Neural cell (in vitro differentiated cells): ENCODE data around the gene ATP12A. TPM values are rescaled to one million over a fixed set of nuclear protein-coding genes. Genes with fewer than 3 reads are reported as not detected.

Source experiments
- H2AFZ ChIP-seq: fragments of 200-600, 300-800 bp; sonication (generic), shearing (Covaris generic); 2 replicates; pipeline ENCODE4 v1.6.0; 2014; ENCODE audit warnings: low read depth, mild to moderate bottlenecking, antibody characterized with exemption, low read length, moderate library complexity
- H3F3A ChIP-seq: fragments of 200-600 bp; shearing (Covaris generic); 2 replicates; pipeline ENCODE4 v1.6.1; 2016; ENCODE audit warnings: mild to moderate bottlenecking, moderate library complexity, mixed read lengths, antibody characterized with exemption, low read length; ENCODE audit not compliant: insufficient read depth, poor library complexity, severe bottlenecking
- H3K27ac ChIP-seq: fragments of 200-600, 300-800 bp; sonication (generic), shearing (Covaris generic); 2 replicates; pipeline ENCODE4 v1.5.1; 2014; ENCODE audit warnings: mild to moderate bottlenecking, low read length, moderate library complexity
- H3K27me3 ChIP-seq: fragments of 300-800, 200-600 bp; sonication (generic), shearing (Covaris generic); 2 replicates; pipeline ENCODE4 v1.6.0; 2014; ENCODE audit warnings: mild to moderate bottlenecking, low read depth, low read length, moderate library complexity; ENCODE audit not compliant: insufficient read depth
- H3K36me3 ChIP-seq: fragments of 300-800, 200-600 bp; sonication (generic), shearing (Covaris generic); 2 replicates; pipeline ENCODE4 v1.5.1; 2014; ENCODE audit warnings: mild to moderate bottlenecking, antibody characterized with exemption, low read length, moderate library complexity; ENCODE audit not compliant: insufficient read depth
- H3K4me2 ChIP-seq: fragments of 300-800, 200-600 bp; sonication (generic), shearing (Covaris generic); 2 replicates; pipeline ENCODE4 v1.6.0; 2014; ENCODE audit warnings: mild to moderate bottlenecking, low read length
- H3K4me3 ChIP-seq: fragments of 300-800, 200-600 bp; sonication (generic), shearing (Covaris generic); 2 replicates; pipeline ENCODE4 v1.5.1; 2014; ENCODE audit warnings: mild to moderate bottlenecking, low read length, moderate library complexity
- H3K79me2 ChIP-seq: fragments of 200-600 bp; shearing (Covaris generic); replicated peaks from 2 replicates; pipeline ENCODE4 v1.6.0; 2014; ENCODE audit warnings: mild to moderate bottlenecking, low read length, moderate library complexity; ENCODE audit not compliant: insufficient read depth
- H3K9ac ChIP-seq: fragments of 300-800, 200-600 bp; sonication (generic), shearing (Covaris generic); 2 replicates; pipeline ENCODE4 v1.6.1; 2016; ENCODE audit warnings: mild to moderate bottlenecking, low read length, mixed read lengths
- H3K9me2 ChIP-seq: fragments of 200-600 bp; shearing (Covaris generic); 2 replicates; pipeline ENCODE4 v1.6.1; 2016; ENCODE audit warnings: mild to moderate bottlenecking, low read length, mixed read lengths; ENCODE audit not compliant: insufficient read depth
- H3K9me3 ChIP-seq: fragments of 200-600, 300-800 bp; sonication (generic), shearing (Covaris generic); 2 replicates; pipeline ENCODE4 v1.6.1; 2016; ENCODE audit warnings: mild to moderate bottlenecking, mixed run types, low read length, moderate library complexity, mixed read lengths
- H4K20me1 ChIP-seq: fragments of 200-600 bp; shearing (Covaris generic); 2 replicates; pipeline ENCODE4 v1.6.1; 2016; ENCODE audit warnings: mild to moderate bottlenecking, mixed run types; ENCODE audit not compliant: insufficient read depth
- EP300 ChIP-seq: fragments of 450-650 bp; conservative IDR thresholded peaks from 2 replicates; pipeline ENCODE4 v1.6.1; 2014; ENCODE audit warnings: antibody characterized with exemption, mild to moderate bottlenecking, moderate library complexity; ENCODE audit not compliant: poor library complexity, severe bottlenecking
- EZH2 ChIP-seq: fragments of 200-600, 300-800 bp; shearing (Covaris generic), sonication (generic); IDR thresholded peaks from 2 replicates; pipeline ENCODE4 v1.6.1; 2014; ENCODE audit warnings: antibody characterized with exemption, low read length, borderline replicate concordance, mild to moderate bottlenecking; ENCODE audit not compliant: insufficient read depth, poor library complexity, severe bottlenecking
- MXI1 ChIP-seq: fragments of 450-650 bp; conservative IDR thresholded peaks from 2 replicates; pipeline ENCODE4 v1.6.1; 2014; ENCODE audit warnings: antibody characterized with exemption, mild to moderate bottlenecking; ENCODE audit not compliant: poor library complexity, severe bottlenecking
- POLR2AphosphoS5 ChIP-seq: IDR thresholded peaks from 2 replicates; pipeline ENCODE4 v1.6.1; 2012
- RAD21 ChIP-seq: fragments of 450-650 bp; conservative IDR thresholded peaks from 2 replicates; pipeline ENCODE4 v1.6.1; 2014; ENCODE audit warnings: antibody characterized with exemption, mild to moderate bottlenecking, moderate library complexity
- REST ChIP-seq: IDR thresholded peaks from 2 replicates; pipeline ENCODE4 v1.6.1; 2012; ENCODE audit warnings: borderline replicate concordance
- SMC3 ChIP-seq: fragments of 450-650 bp; conservative IDR thresholded peaks from 2 replicates; pipeline ENCODE4 v1.6.1; 2014; ENCODE audit warnings: antibody characterized with exemption, mild to moderate bottlenecking, moderate library complexity; ENCODE audit not compliant: poor library complexity
- TAF1 ChIP-seq: IDR thresholded peaks from 2 replicates; pipeline ENCODE4 v1.6.1; 2012; ENCODE audit warnings: low read depth
- polyA plus RNA-seq: library from polyadenylated mRNA; depleted of rRNA; stranded (reverse); fragments of >200 nt; gene quantifications from 2 replicates; pipeline ENCODE4 v1.2.3, GENCODE V29; 2014
- TF ChIP-seq, protein P1 (sequence below): fragments of 450-650 bp; IDR thresholded peaks from 2 replicates; pipeline ENCODE4 v1.5.1; 2014; ENCODE audit warnings: antibody characterized with exemption, mild to moderate bottlenecking, moderate library complexity; ENCODE audit not compliant: poor library complexity, severe bottlenecking

Gene ATP12A
- polyA plus RNA-seq, 1 donor from 2014 or later: not detected

DNA sequence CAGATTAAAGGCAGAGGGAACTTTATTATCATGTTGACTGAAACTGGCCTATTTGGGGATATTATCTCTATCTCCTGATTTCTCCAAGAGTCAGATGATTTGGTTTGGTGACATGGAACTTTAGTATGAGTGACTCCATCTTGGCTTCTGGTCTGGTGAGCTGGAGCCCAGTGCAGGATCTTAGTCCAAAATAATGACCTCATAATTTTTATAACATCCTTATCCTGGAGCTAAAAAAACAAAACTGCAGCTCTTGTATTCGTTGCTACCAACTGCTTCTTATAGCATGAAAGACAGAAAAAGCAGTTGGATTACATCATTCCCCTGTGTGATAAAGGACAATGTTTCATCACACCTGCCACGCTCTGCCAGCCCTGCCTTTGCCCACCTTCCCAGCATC, 44.5 kb downstream of the ATP12A start:
- Histone ChIP-seq H3K27ac (no peak overlapping the region), H2AFZ (no peak overlapping the region), H3K4me2 (no peak overlapping the region), H3K36me3 (no peaks in the 10 kb centered on the region), H3K4me3 (no peak overlapping the region), H3K9ac (no peak overlapping the region), H3K9me2 (no peaks in the 10 kb centered on the region), H3F3A (no peaks in the 10 kb centered on the region), H3K9me3 (no peaks in the 10 kb centered on the region), H3K79me2 (no peaks in the 10 kb centered on the region), H3K27me3 (no peaks in the 10 kb centered on the region), H4K20me1 (no peaks in the 10 kb centered on the region)
- no peak for TF ChIP-seq REST
- TF ChIP-seq EZH2: no peak
- no peak for TF ChIP-seq POLR2AphosphoS5
- TF ChIP-seq SMC3: no peak
- TF ChIP-seq, protein P1, sequence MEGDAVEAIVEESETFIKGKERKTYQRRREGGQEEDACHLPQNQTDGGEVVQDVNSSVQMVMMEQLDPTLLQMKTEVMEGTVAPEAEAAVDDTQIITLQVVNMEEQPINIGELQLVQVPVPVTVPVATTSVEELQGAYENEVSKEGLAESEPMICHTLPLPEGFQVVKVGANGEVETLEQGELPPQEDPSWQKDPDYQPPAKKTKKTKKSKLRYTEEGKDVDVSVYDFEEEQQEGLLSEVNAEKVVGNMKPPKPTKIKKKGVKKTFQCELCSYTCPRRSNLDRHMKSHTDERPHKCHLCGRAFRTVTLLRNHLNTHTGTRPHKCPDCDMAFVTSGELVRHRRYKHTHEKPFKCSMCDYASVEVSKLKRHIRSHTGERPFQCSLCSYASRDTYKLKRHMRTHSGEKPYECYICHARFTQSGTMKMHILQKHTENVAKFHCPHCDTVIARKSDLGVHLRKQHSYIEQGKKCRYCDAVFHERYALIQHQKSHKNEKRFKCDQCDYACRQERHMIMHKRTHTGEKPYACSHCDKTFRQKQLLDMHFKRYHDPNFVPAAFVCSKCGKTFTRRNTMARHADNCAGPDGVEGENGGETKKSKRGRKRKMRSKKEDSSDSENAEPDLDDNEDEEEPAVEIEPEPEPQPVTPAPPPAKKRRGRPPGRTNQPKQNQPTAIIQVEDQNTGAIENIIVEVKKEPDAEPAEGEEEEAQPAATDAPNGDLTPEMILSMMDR: no peak
- no peak for TF ChIP-seq EP300
- no peak for TF ChIP-seq TAF1
- TF ChIP-seq RAD21: no peak
- no peak for TF ChIP-seq MXI1

DNA sequence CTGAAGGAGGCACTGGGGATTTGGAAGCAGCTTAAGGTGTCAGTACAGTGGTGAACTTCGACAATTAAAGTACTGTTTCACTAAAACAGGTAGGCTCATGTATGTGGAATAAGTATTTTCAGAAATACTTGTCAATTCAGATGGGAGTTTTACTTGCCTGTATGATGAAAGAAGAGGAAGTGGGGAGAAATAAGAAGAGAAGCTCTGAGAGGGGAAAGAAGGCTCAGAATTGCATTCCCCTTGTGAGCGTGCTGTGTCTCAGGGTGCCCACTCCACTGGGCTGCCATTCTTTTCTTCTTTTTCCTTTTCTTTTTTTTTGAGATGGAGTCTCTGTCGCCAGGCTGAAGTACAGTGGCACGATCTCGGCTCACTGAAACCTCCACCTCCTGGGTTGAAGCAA, 45.2 kb downstream of the ATP12A start:
- Histone ChIP-seq H3K27ac (no peak overlapping the region), H3K9me3 (no peaks in the 10 kb centered on the region), H2AFZ (no peak overlapping the region), H4K20me1 (no peaks in the 10 kb centered on the region), H3K79me2 (no peaks in the 10 kb centered on the region), H3K4me3 (no peak overlapping the region), H3K27me3 (no peaks in the 10 kb centered on the region), H3K4me2 (no peak overlapping the region), H3K36me3 (no peaks in the 10 kb centered on the region), H3K9me2 (no peaks in the 10 kb centered on the region), H3K9ac (no peak overlapping the region), H3F3A (no peaks in the 10 kb centered on the region)
- TF ChIP-seq SMC3: no peak
- no peak for TF ChIP-seq REST
